Suprapubic skin (tissue), 4 donors: ENCODE results near the gene NRP2. TPM values are rescaled to one million over a fixed set of nuclear protein-coding genes. Genes with fewer than 3 reads are reported as not detected.

Experiments used
- DNase-seq, 2 donors: peaks; one replicate each; pipeline ENCODE4 v3.0.0-alpha.2; 2019; ENCODE audit warnings: low spot score in 2 of 2
- H3K27ac ChIP-seq: fragments of 200-600 bp; sonication (generic); one replicate; pipeline ENCODE4 v1.5.1; 2019
- H3K27me3 ChIP-seq: fragments of 200-600 bp; sonication (generic); one replicate; pipeline ENCODE4 v1.5.1; 2019
- H3K36me3 ChIP-seq: fragments of 200-600 bp; sonication (generic); one replicate; pipeline ENCODE4 v1.5.1; 2019
- H3K4me1 ChIP-seq: fragments of 200-600 bp; sonication (generic); one replicate; pipeline ENCODE4 v1.5.1; 2019
- H3K4me3 ChIP-seq: fragments of 200-600 bp; sonication (generic); one replicate; pipeline ENCODE4 v1.5.1; 2019; ENCODE audit warnings: mild to moderate bottlenecking
- H3K9me3 ChIP-seq: fragments of 200-600 bp; sonication (generic); one replicate; pipeline ENCODE4 v1.5.1; 2019
- EP300 ChIP-seq: sonication (generic); formaldehyde crosslinking; IDR thresholded peaks from one replicate; pipeline ENCODE4 v1.6.1; 2017; ENCODE audit warnings: antibody characterized with exemption
- POLR2A ChIP-seq, 2 donors: fragments of 450-650 bp; IDR thresholded peaks; one replicate each; pipeline ENCODE4 v1.6.1; 2017; ENCODE audit warnings: antibody characterized with exemption in 2 of 2, mild to moderate bottlenecking in 2 of 2, moderate library complexity in 2 of 2
- POLR2AphosphoS5 ChIP-seq, 3 donors: sonication (generic); formaldehyde crosslinking; IDR thresholded peaks; one replicate each; pipeline ENCODE4 v1.6.1; 2017; ENCODE audit warnings: antibody characterized with exemption in 3 of 3
- WGBS: methylation state at CpG from one replicate; pipeline ENCODE4 v1.1.5; 2018; 5-methylcytosine and 5-hydroxymethylcytosine counted together
- total RNA-seq, 4 donors: library from RNA; depleted of rRNA; stranded (reverse); fragments of >200 nt; gene quantifications; one replicate each; pipeline ENCODE4 v1.1.0, GENCODE V29; 2016
- TF ChIP-seq, protein P1 (sequence below), 2 donors: fragments of 200-600 bp in 1 of 2; fragments of 450-650 bp in 1 of 2; sonication (generic) in 1 of 2; IDR thresholded peaks; one replicate each; pipeline ENCODE4 v1.5.1; 2016 to 2019; ENCODE audit warnings: antibody characterized with exemption in 2 of 2, mild to moderate bottlenecking in 1 of 2, moderate library complexity in 1 of 2

Gene NRP2
- total RNA-seq, 4 donors from 2014 or later: 3.4 to 8.9 (median 6.6) TPM

- WGBS: 63% methylated on average over 3 of the region's 3 CpGs
- no peaks in the 10 kb centered on the region for H3K9me3 ChIP-seq
- peaks cover 4% of the 10 kb centered on the region for H3K4me1 ChIP-seq
- no peak for DNase-seq
- H3K27ac ChIP-seq: no peak overlapping the region
- H3K27me3 ChIP-seq: no peaks in the 10 kb centered on the region
- TF ChIP-seq POLR2AphosphoS5 (IDR thresholded peaks at IDR 0.05) (no peak), EP300 (no peak), POLR2A (IDR thresholded peaks at IDR 0.05) (no peak)
- TF ChIP-seq, protein P1, sequence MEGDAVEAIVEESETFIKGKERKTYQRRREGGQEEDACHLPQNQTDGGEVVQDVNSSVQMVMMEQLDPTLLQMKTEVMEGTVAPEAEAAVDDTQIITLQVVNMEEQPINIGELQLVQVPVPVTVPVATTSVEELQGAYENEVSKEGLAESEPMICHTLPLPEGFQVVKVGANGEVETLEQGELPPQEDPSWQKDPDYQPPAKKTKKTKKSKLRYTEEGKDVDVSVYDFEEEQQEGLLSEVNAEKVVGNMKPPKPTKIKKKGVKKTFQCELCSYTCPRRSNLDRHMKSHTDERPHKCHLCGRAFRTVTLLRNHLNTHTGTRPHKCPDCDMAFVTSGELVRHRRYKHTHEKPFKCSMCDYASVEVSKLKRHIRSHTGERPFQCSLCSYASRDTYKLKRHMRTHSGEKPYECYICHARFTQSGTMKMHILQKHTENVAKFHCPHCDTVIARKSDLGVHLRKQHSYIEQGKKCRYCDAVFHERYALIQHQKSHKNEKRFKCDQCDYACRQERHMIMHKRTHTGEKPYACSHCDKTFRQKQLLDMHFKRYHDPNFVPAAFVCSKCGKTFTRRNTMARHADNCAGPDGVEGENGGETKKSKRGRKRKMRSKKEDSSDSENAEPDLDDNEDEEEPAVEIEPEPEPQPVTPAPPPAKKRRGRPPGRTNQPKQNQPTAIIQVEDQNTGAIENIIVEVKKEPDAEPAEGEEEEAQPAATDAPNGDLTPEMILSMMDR (IDR thresholded peaks at IDR 0.05): no peak
- no peak overlapping the region for H3K4me3 ChIP-seq
- H3K36me3 ChIP-seq: no peaks in the 10 kb centered on the region
Measured at GRCh38 chr2:205717999-205718398, 35.7 kb downstream of the NRP2 start.

DNA sequence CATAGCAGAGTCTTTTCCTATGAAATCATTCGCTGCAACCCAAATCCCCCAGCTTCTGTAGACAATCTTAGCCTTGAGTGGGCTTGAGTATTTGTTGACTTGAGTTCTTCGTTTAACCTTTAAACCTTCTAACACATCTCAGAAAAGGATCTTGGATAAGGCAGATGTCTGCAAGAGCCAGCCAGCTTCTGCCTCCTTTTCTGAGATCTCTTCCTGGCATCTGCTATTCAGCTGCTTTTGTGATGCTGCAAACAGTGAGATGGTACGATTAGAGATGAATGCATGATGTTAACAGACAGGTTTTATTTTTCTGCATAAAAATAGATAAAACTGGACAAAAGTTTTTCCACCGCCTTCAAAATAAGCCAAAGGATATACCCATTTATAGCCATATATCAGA is 37.5 kb downstream of the NRP2 start:
- DNase-seq: no peak
- Histone ChIP-seq H3K4me1 (peaks cover 4% of the 10 kb centered on the region), H3K27ac (no peak overlapping the region)

DNA sequence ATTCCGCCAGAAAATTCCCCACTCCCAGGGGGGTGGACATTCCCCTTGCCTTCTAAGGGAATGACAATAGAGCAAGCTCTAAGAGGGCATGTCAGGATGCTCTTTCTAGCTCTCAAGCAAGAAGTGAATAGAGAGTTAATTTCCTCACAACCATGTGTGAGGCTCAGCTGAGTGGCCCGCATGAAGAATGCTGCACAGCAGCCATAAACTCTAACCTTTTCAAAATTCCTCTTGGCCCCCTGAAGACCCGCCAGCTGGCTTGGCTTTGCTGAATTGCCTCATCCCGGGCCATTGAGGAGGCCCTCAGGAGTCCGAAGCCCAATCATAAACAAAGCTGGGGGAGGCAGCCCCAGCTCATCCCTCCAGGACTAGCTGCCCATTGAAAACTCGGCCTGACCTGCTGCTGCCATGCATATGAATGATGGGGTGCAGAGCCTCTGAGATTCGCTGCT is 38.2 kb downstream of the NRP2 start:
- H3K36me3 ChIP-seq: no peaks in the 10 kb centered on the region
- no peak for DNase-seq
- WGBS: 87% methylated on average over 2 of the region's 7 CpGs
- no peaks in the 10 kb centered on the region for H3K9me3 ChIP-seq
- peaks cover 4% of the 10 kb centered on the region for H3K4me1 ChIP-seq
- no peak overlapping the region for H3K4me3 ChIP-seq
- no peak for TF ChIP-seq EP300
- no peak for TF ChIP-seq POLR2AphosphoS5 (IDR thresholded peaks at IDR 0.05)
- no peak for TF ChIP-seq POLR2A (IDR thresholded peaks at IDR 0.05)
- TF ChIP-seq, protein P1 (IDR thresholded peaks at IDR 0.05): no peak
- H3K27me3 ChIP-seq: no peaks in the 10 kb centered on the region
- no peak overlapping the region for H3K27ac ChIP-seq

More for the DNA sequence above, 37.5 kb downstream of the NRP2 start:
- WGBS: 77% methylated on average over 4 of the region's 4 CpGs
- H3K36me3 ChIP-seq: no peaks in the 10 kb centered on the region
- no peaks in the 10 kb centered on the region for H3K9me3 ChIP-seq
- no peak for TF ChIP-seq POLR2A (IDR thresholded peaks at IDR 0.05)
- TF ChIP-seq EP300: no peak
- no peak for TF ChIP-seq POLR2AphosphoS5 (IDR thresholded peaks at IDR 0.05)
- TF ChIP-seq, protein P1 (IDR thresholded peaks at IDR 0.05): no peak
- no peaks in the 10 kb centered on the region for H3K27me3 ChIP-seq
- H3K4me3 ChIP-seq: no peak overlapping the region

DNA sequence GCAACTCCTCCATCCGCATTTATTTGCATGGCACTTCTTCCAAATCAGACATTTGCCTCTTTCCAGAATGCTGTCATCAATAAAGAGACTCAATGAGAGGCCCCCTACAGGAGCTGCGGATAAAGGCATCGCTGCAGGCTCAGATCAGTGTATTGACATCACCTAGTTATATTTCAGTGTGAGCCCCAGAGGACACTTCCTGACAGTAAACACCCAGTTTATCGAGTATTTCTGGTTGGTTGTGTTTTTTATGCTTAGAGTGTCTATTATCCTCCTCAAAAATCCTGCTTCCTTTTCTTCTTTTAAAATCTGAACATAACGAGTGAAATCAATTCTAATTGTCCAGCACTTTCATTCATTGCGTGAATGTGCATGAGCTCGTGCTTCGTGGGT is 38.8 kb downstream of the NRP2 start:
- WGBS: 70% methylated on average over 8 of the region's 8 CpGs
- no peak overlapping the region for H3K27ac ChIP-seq
- H3K4me3 ChIP-seq: no peak overlapping the region
- peaks cover 4% of the 10 kb centered on the region for H3K4me1 ChIP-seq
- TF ChIP-seq POLR2A (IDR thresholded peaks at IDR 0.05) (no peak), EP300 (no peak), POLR2AphosphoS5 (IDR thresholded peaks at IDR 0.05) (no peak)
- TF ChIP-seq, protein P1 (IDR thresholded peaks at IDR 0.05): no peak
- no peaks in the 10 kb centered on the region for H3K9me3 ChIP-seq
- DNase-seq: no peak
- H3K36me3 ChIP-seq: peaks cover under 1% of the 10 kb centered on the region
- H3K27me3 ChIP-seq: no peaks in the 10 kb centered on the region

GRCh38 chr2:205722283-205722918 is 40.1 kb downstream of the NRP2 start:
- Histone ChIP-seq H3K9me3 (no peaks in the 10 kb centered on the region), H3K4me1 (peaks cover 4% of the 10 kb centered on the region), H3K36me3 (peaks cover 5% of the 10 kb centered on the region), H3K27ac (no peak overlapping the region), H3K27me3 (no peaks in the 10 kb centered on the region), H3K4me3 (no peak overlapping the region)
- WGBS: 90% methylated on average over 3 of the region's 4 CpGs
- DNase-seq: no peak
- no peak for TF ChIP-seq EP300
- TF ChIP-seq, protein P1 (IDR thresholded peaks at IDR 0.05): no peak
- no peak for TF ChIP-seq POLR2AphosphoS5 (IDR thresholded peaks at IDR 0.05)
- no peak for TF ChIP-seq POLR2A (IDR thresholded peaks at IDR 0.05)
